Measurements from ENCODE around the gene HOGA1.
"Not testable (repeated sequence)": the region's sequence is repeated elsewhere in the genome, so short reads cannot be mapped to it uniquely, and the experiment has no call there.

HOGA1 gene

DNA sequence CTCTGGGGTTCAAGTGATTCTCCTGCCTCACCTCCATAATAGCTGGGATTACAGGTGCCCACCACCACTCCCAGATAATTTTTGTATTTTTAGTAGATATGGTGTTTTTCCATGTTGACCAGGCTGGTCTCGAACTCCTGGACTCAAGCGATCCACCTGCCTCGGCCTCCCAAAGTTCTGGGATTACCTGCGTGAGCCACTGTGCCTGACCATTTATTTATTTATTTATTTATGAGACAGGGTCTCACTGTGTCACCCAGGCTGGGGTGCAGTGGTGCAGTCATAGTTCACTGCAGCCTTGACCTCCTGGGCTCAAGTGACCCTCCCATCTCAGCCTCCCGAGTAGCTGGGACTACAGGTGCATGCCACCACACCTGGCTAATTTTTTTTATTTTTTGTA lies 29.9 kb upstream of the HOGA1 start:
- DNase-seq (ENCODE audit: low read depth in 2 of 2), result not testable (repeated sequence)

- not testable (repeated sequence) for DNase-seq (ENCODE audit: low read depth in 2 of 2)
Measured at GRCh38 chr10:97555541-97555940, 28.6 kb upstream of the HOGA1 start.

GRCh38 chr10:97560731-97561381 lies 23.3 kb upstream of the HOGA1 start:
- not testable (repeated sequence) for DNase-seq (ENCODE audit: low read depth in 2 of 2)

- not testable (repeated sequence) for DNase-seq (ENCODE audit: low read depth in 2 of 2)
Measured at GRCh38 chr10:97561386-97562077, 22.7 kb upstream of the HOGA1 start.

GRCh38 chr10:97562329-97562728 lies 21.9 kb upstream of the HOGA1 start:
- DNase-seq (ENCODE audit: low read depth in 2 of 2), result not testable (repeated sequence)

GRCh38 chr10:97563337-97563736 lies 20.9 kb upstream of the HOGA1 start:
- DNase-seq (ENCODE audit: low read depth in 2 of 2), result no peak

GRCh38 chr10:97564776-97565175 lies 19.4 kb upstream of the HOGA1 start:
- DNase-seq (ENCODE audit: low read depth in 2 of 2), result no peak

DNA sequence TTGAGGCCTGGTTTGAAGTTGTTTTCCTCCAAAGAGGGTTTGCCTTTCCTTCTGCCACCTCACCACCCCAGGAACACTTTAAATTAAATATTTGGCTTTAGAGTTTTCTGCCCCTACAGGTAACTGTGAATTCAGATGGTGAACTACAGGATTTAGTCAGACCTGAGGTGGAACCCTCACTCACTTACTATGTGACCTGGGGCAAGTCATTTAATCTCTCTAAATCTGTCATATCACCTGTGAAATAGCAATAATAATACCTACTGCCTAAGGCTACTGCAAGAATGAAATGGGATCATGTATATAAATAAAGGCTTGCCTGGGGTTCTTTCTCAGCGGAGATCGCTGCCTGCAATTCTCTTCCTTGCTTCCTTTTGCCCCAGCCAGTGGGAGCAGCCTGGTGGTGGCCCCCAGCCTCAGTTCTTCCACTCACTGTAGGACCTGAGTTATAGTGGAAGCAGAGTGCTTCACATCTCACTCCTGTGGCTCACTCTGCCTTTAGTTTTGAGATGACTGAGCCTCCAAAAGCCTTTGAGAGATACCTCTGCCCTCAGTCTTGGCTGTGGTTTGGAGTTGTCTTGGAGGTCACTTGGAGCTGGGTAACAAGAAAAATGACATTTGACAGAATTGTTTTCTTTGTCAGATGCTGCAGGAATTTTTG lies 17.7 kb upstream of the HOGA1 start:
- DNase-seq (ENCODE audit: low read depth in 2 of 2), result no peak

- no peak for DNase-seq (ENCODE audit: low read depth in 2 of 2)
Measured at GRCh38 chr10:97567891-97568290, 16.3 kb upstream of the HOGA1 start.

DNA sequence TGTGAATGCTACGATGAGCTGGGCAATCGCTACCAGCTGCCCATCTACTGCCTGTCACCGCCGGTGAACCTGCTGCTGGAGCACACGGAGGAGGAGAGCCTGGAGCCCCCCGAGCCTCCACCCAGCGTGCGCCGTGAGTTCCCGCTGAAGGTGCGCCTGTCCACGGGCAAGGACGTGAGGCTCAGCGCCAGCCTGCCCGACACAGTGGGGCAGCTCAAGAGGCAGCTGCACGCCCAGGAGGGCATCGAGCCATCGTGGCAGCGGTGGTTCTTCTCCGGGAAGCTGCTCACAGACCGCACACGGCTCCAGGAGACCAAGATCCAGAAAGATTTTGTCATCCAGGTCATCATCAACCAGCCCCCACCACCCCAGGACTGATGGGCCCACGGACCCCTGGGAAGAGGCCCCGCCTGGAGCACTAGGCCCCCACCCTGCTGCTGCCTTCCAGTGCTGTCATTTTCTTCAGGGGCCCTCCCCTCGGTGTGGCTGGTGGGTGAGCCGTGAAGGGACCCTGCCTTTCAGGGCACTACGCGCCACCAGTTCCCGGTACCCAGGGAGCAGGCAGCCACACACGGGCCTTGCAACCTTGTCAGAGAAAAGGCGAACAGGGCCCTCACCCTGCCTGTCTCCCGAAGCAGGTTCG lies 13.9 kb upstream of the HOGA1 start:
- DNase-seq (ENCODE audit: low read depth in 2 of 2), result no peak

DNA sequence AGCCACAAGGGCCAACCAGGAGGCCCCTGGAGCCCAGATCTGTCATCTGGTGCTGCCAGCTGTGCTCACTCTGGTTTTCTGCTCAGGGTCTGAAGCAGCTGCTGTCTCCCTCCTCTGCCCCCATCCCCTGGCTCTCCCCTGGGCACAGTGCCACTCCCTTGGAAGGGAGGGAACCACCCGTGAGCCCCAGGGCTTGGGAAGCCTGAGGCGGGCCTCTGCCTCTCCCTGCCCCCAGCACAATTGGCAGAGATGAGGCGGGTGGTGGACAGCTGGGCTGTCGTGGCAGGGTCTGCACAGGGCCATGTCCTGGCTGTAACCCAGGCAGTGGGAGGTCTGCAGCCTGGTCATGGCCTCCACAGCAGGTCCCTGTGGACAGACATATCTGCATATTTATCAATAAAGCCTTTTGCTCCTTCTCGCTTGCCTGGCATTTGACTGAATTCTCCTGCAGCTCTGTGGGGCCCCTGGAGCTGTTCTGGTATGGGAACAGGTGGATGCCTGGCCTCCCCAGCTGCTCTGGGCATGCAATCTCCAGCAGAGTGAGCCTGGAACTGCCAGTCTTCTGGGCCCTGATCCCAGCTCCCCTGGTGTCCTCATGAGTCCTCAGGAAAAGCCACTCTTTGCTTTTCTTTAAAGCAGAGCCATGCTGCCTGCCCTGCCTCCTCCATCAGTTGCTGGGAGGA lies 13.3 kb upstream of the HOGA1 start:
- no peak for DNase-seq (ENCODE audit: low read depth in 2 of 2)

DNA sequence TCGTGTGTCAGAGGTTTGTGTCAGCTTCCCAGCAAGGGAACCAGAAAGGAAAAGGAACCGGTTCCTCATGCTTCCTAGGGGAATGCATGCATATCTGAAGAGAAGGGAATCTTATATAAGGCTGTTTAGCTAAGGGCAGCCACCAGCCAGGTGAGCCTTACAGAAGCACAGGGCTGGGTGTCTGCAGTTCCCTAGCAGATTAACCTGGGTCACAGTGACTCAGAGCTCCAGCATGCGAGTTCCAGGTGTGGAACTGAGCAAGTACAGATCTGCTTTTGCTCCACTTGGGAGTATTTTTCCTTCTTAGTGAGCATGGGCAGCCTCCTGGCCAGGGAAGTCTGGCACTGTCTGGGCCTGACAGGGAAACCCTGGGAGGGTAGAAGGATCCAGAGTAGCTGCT lies 12.6 kb upstream of the HOGA1 start:
- DNase-seq (ENCODE audit: low read depth in 2 of 2), result no peak

DNA sequence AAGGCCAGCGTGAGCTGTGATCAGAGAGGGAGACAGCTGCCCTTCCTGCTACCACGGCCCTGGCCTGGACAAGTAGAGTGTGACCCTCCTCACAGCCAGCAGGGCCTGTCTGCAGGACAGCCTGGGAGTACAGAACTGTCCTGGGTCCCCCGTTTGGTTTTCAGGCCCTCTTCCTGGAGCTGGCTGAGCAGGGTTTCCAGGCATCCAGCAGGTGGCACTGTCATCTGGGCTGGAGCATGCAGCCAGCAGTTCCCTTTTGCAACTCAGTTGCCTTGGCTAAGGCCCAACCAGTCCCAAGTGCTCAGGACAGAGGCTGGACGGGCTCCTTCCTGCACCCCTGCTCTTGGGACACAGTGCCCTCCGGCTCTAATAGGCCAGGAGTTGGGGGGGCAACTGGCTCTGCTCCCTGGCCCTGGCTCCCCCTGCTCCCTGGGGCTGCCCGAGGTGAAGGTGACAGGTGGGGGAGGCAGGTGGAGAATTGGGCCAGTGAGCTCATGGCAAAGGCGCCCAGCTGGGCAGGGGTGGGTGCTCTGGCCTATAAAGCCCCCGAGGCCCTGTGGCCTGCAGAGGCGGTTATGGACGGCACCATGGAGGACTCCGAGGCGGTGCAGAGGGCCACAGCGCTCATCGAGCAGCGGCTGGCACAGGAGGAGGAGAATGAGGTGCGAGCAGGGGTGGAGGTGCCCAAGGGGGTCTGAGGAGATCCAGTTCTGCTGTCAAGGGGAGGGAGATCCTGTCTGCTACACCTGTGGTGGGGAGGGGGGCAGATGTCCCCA lies 11.8 kb upstream of the HOGA1 start, which contains the start of gene ANKRD2:
TSS of gene ANKRD2 (plus strand) at position 566 of the 776 bp plus-strand sequence. CDS start at position 576, 10 bp downstream.
- DNase-seq (ENCODE audit: low read depth in 2 of 2), result peak in 1 of 2 donors; percentile 15

- no peak for DNase-seq (ENCODE audit: low read depth in 2 of 2)
Measured at GRCh38 chr10:97573021-97573420, 11.2 kb upstream of the HOGA1 start.

DNA sequence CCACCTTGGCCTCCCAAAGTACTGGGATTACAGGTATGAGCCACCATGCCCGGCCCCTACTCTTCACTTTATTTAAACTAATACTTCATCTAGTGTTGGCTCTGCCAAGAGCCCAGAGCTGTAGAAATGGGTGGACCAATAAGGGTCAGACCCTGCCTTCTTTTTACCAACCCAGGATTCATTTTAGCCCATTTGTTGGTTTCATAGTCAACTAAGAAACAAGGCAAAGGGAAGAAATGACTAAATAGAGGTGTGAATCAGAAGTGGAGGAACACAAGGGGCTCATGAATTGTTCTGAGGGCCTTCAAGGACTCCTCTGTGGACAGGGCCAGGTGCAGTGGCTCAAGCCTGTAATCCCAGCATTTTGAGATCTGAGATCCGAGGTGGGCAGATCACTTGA lies 10.5 kb upstream of the HOGA1 start:
- DNase-seq (ENCODE audit: low read depth in 2 of 2), result no peak

- no peak for DNase-seq (ENCODE audit: low read depth in 2 of 2)
Measured at GRCh38 chr10:97574374-97575126, 9.6 kb upstream of the HOGA1 start.

DNA sequence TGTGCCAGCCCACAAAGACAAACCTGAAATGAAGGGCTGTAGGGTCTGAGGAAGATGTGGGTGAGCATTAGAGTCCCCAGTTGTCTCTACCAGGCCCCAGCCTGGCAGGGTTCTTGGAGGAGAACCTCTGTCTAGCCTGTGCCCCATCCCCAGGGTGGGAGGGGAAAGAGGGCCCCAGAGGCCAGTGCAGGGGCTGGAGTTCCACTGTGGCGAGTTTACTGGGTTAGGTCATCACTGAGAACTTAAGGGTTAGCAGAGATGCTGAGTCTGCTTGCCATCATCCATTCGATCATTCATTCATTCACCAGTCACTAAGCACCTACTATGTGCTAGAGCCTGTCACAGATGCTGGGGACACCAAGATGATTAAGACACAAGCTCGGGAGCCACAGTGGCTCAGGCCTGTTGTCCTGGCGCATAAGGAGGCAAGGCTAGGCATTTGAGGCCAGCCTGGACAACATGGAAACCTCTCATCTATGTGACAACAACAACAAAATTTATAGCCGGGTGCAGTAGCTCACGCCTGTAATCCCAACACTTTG lies 9.0 kb upstream of the HOGA1 start:
- no peak for DNase-seq (ENCODE audit: low read depth in 2 of 2)

DNA sequence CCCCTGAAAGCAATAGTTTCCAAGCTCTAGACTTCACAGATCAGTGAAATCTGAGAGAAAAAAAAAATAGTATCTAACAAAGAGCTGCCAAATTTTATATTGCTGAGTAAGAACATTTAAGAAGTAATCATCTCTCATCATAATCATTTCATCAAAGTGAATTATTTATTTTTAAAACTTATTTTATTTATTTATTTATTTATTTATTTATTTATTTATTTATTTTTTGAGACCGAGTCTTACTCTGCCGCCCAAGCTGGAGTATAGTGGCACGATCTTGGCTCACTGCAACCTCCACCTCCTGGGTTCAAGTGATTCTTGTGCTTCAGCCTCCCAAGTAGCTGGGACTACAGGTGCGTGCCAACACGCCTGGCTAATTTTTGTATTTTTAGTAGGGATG lies 7.7 kb upstream of the HOGA1 start:
- DNase-seq (ENCODE audit: low read depth in 2 of 2), result not testable (repeated sequence)

DNA sequence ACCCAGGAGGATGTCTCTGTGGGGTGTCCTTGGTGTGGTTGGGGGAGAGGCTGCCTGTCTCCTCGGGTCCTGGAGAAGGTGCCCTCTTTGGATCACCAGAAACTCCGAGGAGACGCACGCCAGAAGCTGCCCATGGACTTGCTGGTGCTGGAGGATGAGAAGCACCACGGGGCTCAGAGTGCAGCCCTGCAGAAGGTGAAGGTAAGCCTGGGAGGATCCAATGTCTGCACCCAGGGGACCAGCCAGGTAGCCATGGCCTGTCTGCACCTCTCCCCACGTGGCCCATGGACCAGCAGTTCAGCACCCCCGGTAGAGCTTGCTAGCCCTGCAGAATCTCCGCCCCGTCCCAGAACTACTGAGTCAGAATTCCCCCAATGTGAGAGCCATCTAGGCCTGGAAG lies 6.5 kb upstream of the HOGA1 start:
- no peak for DNase-seq (ENCODE audit: low read depth in 2 of 2)
